GM18520 (cell line): ENCODE measurements around the gene OTULIN.

Experiments used
- ATAC-seq: cut with Tn5 transposase; IDR thresholded peaks from one replicate; pipeline ENCODE4 v1.9.1; 2021; ENCODE audit not compliant: unreplicated experiment

Gene OTULIN

DNA sequence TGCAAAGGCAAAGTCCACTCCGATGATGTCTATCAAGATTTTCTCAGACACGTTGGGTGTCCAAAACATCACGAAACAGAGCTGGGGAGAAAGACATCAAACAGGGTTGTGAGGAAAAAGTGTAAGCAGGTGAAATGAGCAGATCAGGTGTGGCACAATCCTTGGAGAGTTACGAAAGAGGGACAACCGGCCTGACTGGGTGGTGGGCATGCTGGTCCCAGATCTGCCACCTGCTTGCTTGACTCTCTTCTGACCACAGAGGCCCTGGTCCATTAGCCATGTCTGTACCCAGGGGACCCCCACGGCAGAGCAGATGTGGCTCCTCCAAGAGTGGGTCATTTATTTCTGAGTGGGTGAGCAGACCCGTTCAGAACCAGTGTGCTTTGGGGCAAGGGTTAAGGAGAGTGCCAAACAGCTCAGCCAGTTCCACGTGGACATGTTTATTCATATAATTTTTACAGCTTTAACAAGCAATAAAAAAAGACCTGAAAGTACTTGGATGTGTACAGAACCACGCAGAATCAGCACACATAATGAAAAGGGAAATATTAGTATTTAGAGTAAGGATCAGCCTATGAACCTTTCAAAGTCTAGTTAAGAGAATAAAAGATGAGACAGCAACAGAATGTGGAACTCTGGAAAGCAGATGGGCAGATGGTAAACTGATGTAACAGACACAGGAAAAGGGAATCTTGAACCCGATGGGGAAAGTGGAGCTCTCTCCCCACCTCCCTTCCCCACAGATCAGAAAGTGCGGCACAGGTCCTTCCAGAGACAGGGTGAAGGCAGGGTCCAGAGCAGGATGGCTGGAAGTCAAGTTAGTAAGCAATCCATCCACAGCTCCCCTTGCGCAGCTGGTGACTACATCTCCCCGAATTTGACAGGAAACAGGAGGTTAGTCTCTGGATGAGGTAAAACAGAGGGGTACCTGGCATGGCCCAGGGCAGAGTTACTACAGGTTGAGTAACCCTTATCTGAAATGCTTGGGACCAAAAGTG lies 52.5 kb downstream of the OTULIN start:
- ATAC-seq, result no peak

DNA sequence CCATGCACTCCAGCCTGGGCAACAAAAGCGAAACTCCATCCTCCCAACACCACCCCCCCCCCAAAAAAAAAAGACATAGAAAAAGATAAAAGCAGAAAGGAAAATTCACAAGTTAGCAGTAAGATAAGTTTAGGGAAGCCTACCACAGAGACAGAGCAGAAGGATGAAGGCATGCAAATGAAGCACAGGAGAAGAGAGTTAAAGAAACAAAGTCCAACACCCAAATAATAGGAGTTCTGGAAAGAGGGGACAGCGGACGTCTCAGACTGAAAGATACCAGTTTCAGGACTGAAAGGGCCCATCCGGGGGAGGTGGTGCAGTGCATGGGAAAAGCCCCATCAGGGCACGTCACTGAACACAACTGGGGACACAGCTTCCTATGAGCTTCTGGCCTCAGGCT lies 54.3 kb downstream of the OTULIN start:
- no peak for ATAC-seq

DNA sequence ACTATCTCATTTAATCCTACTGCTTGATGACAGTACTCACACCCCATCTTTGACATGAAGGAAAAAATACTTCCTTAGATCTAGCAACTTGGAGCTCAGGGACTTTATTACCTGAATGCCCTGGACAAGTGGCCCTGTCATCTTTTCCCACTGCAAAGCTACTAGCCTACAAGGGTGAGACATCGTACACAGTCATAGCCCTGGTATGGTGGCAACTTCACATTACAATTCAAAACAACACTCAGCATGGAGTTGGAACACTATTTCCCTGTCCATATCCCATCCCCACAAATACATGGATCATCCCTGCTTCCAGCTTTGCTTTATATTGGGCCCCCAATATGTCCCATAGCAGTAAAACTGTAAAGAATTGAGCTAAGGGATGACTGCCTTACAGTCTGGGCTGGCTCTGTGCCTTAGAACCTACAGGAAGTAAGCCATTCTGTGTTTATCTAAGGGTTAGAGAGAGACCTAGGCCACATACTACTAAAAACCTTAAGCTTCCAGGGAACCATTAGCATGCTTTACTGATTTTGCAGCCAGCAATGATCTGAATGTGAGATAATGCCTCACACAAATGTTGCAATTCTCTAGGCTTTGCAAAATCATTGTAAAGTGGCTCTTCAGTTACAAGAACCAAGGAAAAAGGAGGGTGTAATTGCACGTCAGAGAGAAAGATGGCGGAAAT lies 55.9 kb downstream of the OTULIN start:
- ATAC-seq, result no peak

DNA sequence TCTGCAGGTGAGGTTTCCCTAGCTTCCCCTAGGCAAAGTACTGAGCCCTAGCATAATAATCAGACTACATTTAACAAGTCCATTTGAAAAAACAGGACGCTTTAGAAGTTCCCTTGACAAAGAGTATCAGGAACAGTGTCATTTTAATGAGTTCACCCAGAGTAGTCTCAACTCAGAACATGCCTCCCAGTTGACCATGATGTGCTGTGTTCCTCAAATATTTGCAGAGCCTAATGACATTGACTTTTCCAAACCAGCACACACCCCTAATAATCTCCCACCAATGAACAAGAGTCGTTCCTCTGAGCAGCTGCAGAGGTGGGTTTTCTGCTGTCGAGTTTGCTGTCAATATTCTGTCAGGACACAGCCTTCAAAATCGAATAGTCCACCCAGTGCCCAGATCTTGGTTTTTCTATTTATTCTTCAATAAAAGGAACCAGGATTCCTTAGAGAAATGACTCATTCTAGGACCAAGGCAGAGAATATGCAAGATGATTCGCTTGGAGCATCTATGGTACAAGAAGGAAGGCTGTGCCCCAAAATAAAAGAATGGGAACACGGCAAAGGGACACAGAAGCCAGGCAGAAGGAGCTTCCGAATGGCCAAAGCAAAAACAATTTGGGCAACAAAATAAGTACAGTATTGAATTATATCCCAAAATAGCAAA lies 57.6 kb downstream of the OTULIN start:
- ATAC-seq, result no peak

DNA sequence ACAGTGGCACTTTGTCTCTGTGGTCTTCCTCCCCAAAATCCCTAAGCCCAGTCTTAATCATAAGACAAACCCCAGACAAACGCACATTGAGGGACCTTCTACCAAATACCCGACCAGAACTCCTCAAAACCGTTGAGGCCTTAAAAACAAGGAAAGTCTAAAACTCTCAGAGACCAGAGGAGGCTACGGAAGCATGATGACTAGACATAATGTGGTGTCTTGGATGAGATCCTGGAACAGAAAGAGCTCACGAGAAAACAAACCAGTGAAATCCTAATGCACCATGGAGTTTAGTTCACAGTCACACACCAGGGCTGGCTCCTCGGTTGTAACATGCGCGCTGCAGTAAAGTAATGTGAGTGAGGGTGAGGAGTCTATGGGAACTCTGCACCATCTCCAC lies 58.4 kb downstream of the OTULIN start:
- ATAC-seq, result no peak

DNA sequence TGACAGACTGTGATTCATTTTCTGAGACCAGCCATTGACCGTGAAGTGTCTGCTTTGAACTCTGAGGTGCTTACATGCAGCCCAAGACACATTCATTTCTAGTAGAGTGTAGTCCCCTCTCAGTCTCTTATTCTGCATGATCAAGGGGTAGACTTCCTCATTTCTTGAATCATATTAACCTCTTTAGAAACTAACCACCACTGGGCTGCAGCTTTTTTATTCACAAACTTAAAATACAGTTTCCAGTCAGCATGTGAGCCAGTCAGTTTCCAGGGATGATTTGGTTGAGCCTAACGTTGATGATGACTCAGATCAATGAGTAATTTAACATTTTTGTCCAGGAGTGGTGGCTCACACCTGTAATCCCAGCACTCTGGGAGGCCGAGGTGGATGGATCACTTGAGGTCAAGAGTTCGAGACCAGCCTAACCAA lies 59.2 kb downstream of the OTULIN start:
- ATAC-seq, result no peak

DNA sequence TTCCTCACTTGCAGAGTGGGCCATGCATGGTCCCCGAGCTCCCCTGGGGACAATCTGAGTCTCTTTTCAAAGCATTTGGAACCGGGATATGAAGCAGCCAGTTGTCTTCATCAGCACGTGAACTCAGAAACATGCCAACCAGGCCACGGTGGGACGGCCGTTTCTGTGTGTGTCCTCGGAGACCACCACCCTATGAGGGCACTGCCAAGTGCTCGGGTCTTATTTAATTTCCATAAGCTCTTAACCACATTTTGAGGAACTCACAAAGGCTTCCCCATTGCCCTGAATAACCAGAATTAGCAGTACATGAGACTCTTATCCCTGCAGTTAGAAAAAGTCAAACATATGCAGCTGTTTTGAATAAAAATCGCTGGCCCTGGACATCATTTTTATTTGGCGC lies 60.1 kb downstream of the OTULIN start:
- no peak for ATAC-seq

DNA sequence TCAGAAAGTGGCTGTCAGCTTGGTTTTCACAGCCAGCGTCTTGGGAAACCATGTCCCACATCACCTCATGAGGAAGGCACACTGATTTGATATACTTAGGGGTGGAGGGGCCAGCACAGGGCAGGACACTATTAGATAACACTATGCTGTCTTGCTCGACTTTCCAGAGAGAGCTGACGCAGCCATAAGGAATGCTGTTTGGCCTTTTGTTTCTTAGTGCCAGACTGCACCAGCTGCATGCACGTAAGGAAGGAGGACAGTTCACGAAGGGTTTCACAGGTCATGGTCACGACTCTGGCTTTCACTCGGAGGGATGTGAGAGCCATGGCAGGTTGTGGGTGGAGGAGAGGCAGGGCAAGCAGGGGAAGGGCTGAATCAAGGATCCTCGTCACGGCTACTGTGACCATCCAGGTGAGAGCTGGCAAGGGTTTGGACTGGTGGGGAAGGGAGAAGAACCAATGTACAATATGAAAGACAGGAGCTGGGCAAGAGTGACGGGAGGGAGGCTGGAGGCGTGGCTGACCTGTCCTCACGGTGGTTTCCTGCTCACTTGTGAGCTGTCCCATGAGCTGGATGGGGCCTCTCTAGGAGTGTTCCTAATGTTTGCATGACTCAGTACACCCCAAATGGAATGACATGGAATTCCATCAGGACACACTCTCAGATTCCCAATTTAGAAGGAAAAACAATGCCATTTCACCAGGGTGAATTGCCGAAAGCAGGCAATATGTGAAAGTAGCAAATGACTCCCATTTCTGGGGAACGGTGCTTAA lies 61.7 kb downstream of the OTULIN start:
- no peak for ATAC-seq

DNA sequence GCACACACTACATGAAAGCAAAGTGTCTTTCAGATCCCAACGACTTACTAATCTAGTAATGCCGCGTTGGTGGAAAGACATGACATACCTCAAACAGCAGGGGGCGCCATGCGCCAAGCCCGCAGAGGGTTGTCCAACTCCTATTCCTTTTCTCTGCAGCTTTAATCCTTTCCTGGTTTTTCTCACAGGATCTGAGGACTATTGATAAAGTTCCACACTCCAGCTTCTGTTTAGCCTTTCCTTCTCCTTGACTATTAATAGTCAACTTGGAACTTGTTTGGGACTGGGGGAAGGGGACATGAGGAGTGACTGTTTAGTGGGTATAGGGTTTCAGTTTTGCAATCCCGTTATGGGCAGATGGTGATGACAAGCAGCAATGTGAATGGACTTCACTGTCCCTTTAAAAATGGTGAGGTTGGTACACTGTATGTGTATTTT lies 62.9 kb downstream of the OTULIN start:
- peak; percentile 58 for ATAC-seq

DNA sequence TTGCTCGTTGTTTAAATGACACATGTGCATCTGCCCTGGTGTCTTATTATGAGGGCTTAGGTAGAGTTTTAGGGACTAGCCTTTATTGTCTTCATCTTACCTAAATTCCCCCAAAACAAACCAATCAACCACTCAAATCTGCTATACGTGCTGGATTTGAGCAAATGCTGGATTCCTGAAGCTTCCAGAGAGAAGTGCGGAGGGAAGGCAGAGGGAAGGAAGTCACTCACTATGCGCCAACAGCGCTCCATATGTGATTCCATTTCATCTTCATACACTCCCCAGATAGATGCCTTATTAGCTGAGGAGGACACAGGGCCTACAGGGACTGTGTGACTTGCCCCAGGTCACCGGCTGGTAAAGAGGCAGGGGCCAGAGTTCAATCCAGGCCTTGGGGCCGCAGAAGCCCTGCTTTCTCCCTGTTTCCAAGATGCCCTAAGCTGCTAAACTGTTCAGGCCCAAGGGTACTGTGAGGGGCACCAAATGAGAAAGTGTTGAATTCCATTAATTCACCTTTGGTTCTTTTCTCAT lies 63.5 kb downstream of the OTULIN start:
- ATAC-seq, result no peak

DNA sequence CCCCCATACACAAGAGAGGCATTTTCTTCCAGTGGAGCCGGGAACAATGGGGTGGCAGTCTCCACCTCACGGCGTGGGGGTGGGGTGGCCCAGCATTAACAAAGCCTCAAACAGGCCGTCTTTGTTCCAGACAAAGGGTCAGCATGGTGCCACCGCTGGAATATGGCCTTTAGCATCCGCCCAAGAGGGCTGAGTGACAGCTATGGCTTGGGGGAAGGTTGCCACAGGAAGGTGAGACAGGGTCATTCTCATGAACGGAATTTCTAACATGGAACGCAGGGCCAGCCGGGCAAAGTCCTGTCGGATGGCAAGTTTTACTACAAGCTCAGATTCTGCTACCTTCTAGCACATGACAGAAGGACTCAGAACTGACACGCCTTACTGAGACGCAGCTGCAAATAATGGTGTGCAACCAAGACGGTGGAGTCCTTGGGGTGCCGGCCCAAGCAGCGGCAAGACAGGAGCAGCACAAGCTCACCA lies 64.0 kb downstream of the OTULIN start:
- ATAC-seq, result no peak

DNA sequence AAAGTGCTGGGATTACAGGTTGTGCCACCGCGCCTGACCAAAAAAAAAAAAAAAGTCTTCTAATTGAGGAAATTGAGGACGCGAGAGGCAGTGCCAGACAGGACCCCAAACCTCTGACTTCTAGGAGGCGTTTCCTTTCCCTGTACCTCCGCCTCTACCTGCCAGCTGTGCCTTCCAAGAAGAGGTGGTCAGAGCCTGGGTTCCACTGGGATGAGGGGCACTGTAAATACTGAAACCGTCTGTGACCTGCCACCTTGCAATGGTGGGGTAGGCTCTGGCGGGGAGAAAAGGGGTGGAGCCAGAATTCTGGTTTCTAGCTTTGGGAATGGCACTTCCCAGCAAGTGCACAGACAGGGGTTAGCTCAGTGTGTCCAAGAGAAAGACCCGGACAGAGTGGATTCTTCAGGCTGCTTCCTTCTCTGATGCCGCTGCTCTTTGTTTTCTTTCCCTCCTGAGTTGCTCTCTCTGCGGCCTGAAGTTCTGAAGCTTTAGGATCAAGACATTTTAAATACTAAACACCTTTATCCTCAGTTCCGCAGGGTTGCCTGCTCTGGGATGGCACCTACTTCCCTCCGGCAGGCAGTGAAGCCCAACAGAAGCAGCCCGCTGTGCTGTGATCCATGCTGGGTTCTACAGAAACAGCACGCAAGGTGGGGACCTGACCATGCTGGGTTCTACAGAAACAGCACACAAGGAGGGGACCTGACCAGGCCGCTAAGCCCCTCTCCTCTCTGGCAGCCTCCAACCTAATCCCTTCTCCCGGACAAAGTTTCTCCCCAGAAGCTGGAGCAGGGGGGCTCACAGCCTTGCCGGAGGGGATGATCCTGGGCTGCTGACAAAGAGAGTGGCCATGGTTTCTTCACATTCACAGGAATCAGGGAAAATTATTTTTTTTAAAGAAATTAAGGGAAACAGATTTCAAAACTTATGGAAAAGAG lies 65.2 kb downstream of the OTULIN start:
- ATAC-seq, result no peak

DNA sequence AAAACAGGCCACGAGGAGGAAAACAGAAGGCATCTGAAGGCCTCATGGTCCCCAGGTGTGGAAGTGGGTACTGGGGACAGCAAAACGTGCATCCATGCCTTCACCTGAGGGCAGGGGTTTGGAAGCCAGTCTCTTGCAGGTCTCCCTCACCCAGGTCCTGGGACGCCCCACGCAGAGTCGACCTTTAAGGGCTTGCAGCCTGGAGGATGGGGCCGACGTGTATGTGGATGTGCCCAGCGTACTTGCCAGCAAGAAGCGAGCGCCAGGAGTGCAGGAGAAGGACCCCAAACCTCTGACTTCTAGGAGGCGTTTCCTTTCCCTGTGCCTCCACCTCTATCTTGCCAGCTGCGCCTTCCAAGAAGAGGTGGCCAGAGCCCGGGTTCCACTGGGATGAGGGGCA lies 65.9 kb downstream of the OTULIN start:
- ATAC-seq, result no peak

DNA sequence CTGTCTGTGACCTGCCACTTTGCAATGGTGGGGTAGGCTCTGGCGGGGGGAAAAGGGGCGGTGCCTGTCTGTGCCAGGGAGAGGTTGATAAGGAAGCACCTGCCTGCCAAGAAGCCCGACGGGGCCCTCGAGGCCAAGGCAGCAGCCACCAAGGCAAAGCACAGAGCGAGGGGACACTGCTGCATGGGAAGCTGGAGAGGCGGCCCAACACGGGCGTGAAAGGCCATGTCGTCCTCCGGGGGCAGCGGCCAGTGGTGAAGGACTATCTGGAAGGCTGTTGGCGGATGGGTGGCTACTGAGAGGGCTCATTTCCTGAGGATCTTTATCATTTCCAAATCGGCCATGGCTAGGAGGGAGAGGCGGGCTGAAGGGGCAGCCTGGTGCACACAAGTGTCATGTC lies 66.4 kb downstream of the OTULIN start:
- no peak for ATAC-seq

DNA sequence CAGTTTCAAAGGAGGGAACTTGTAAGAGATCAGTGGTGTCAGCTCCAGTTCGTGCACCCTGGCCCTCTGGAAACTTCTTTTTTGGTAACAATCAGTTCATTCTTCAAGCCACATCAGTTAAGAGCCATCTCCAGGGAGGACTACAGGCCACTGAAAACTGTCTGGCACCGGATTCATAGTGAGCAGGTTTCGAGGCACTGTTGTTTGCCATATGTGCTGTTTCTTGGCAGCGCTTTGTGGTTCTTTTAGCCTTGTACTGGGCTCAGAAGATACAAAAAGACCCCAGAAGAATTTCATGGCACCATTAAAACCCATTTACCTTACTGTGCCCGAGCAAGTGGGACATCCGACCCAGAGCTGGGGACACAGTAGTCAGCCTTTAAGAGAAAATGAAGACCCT lies 68.5 kb downstream of the OTULIN start:
- ATAC-seq, result no peak

DNA sequence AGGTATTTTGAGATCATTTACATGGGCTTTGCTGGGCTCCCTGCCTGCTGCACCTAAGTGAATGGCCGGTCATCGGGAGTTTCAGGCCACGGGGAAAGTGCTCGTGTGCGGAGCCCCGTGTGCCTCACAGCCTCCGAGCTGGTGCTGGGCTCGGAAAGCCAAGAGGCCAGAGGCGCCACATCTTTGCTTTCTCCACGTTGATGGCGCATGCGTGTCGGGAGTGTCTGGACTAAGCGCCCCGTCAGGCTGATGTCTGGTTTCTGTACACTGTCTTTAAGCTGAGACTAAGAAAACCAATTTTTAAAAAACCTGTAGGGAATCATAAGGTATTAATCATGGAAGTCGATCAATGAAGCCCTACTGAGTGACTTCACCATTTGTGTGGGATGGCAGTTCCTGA lies 69.1 kb downstream of the OTULIN start:
- ATAC-seq, result no peak

DNA sequence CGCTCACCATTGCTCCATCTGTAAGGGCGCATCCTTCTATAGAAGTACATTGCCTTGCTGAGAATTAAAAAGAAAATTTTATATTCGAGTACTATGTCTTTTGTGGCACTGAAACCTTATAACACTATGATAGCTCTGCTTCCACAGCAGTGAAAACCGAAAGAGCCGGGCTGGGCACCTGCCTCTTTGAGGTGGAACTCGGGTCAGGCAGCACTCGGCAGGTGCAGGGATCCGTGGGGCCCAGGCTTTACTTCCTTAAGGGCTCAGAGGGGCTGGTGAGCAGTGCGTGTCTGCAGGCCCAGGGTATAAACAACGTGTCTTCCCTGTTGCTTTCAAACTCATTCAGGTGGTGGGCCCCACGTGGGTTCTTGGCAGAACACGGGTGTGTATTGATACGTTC lies 69.9 kb downstream of the OTULIN start:
- no peak for ATAC-seq

DNA sequence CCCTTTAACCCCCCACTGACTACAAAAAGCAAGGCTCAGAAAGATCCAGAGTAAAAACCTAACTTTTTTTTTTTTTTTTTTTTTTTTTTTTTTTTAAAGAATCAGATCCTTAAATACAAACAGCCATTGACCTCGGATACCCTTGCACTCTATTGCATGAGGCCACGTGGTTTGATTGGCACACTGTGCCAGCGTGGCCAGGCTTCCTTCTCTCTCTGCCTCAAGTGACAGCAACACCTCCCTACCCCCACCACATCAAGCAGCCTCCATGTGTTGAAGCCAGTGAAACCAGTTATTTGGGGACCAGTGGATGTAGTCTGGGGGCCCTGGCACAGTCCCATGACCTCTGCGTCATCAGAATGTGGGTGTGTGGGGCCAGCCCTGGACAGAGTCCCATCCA lies 71.4 kb downstream of the OTULIN start:
- ATAC-seq, result no peak

DNA sequence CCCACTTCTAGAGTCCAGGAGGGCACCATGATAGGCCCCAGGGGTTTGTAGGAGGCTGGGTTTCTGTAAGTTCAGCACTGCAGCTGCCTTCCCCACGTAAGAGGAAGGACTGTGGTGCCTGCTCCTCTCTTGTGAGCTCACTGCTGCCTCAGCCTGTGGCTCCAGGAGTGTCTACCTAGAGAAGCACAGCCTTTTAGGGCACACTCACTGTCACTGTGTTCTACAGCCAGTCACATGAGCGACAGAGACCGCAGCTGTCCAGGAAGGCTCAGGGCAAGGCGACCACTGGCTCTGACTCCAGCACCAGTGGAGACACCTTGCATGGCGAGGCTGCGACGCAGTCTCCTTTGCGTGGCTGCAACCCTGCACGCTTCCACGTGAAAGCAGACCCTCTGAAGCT lies 72.8 kb downstream of the OTULIN start:
- ATAC-seq, result no peak
